Myocyte (in vitro differentiated cells): ENCODE measurements around the gene CORO1C. TPM values are rescaled to one million over a fixed set of nuclear protein-coding genes. Genes with fewer than 3 reads are reported as not detected.

Experiments
- microRNA-seq: library from miRNA; unstranded; fragments of <30 nt; microRNA quantifications from one replicate; pipeline ENCODE4, GENCODE V29; 2016
- total RNA-seq: library from RNA; depleted of rRNA; stranded (reverse); fragments of >200 nt; gene quantifications from 2 replicates; pipeline ENCODE4 v1.2.3, GENCODE V29; 2014

The CORO1C gene
- total RNA-seq, 1 donor from 2014 or later: 85.3 TPM

Small RNA genes lying within 50 kb of the gene (microRNA-seq; reads per million reads assigned to microRNA genes)
- gene MIR4496: not detected

Other genes starting within 250 kb of the CORO1C start
- gene FICD, start 216.2 kb downstream of the CORO1C start, total RNA-seq: 3.9 and 4.7 TPM in 2 replicates
- gene SART3, start 170.3 kb downstream of the CORO1C start, total RNA-seq: 39.6 and 43.0 TPM in 2 replicates
- gene ISCU, start 168.9 kb downstream of the CORO1C start, total RNA-seq: 129 and 149 TPM in 2 replicates
- gene TMEM119, start 133.4 kb downstream of the CORO1C start, total RNA-seq: 34.4 and 55.5 TPM in 2 replicates
- 2.4 and 2.9 TPM in 2 replicates for gene SELPLG, start 97.6 kb downstream of the CORO1C start, total RNA-seq
- 12.2 and 14.3 TPM in 2 replicates for gene SSH1, start 126.1 kb upstream of the CORO1C start, total RNA-seq
- not detected in 2 replicates for gene DAO, start 148.6 kb upstream of the CORO1C start, total RNA-seq